Hepatocyte (in vitro differentiated cells): ENCODE data around the gene MGME1. TPM values are rescaled to one million over a fixed set of nuclear protein-coding genes. Genes with fewer than 3 reads are reported as not detected.
A peak's percentile ranks its signal among the peaks of the same experiment; 100 is the strongest.

Experiments used
- DNase-seq: peaks from one replicate; pipeline ENCODE4 v3.0.0-alpha.2; 2016; ENCODE audit warnings: low spot score
- H2AFZ ChIP-seq: fragments of 200-600 bp; sonication (generic); 2 replicates; pipeline ENCODE4 v1.6.0; 2016; ENCODE audit warnings: antibody characterized with exemption, mild to moderate bottlenecking
- H3K27ac ChIP-seq: fragments of 200-600 bp; sonication (generic); 2 replicates; pipeline ENCODE4 v1.5.1; 2016; ENCODE audit warnings: mild to moderate bottlenecking
- H3K27me3 ChIP-seq: fragments of 200-600 bp; sonication (generic); 2 replicates; pipeline ENCODE4 v1.6.1; 2016
- H3K36me3 ChIP-seq: fragments of 200-600 bp; sonication (generic); replicated peaks from 2 replicates; pipeline ENCODE4 v1.5.1; 2016; ENCODE audit warnings: low read depth; ENCODE audit not compliant: insufficient read depth
- H3K4me1 ChIP-seq: fragments of 200-600 bp; sonication (generic); 2 replicates; pipeline ENCODE4 v1.5.1; 2016; ENCODE audit warnings: mild to moderate bottlenecking, moderate library complexity; ENCODE audit not compliant: insufficient read depth
- H3K4me2 ChIP-seq: fragments of 200-600 bp; sonication (generic); 2 replicates; pipeline ENCODE4 v1.6.0; 2016
- H3K4me3 ChIP-seq: fragments of 200-600 bp; sonication (generic); 2 replicates; pipeline ENCODE4 v1.5.1; 2016; ENCODE audit warnings: mild to moderate bottlenecking
- H3K79me2 ChIP-seq: fragments of 200-600 bp; sonication (generic); 2 replicates; pipeline ENCODE4 v1.6.0; 2017; ENCODE audit warnings: mild to moderate bottlenecking
- H3K9me2 ChIP-seq: fragments of 200-600 bp; sonication (generic); replicated peaks from 2 replicates; pipeline ENCODE4 v1.6.0; 2017; ENCODE audit warnings: mild to moderate bottlenecking; ENCODE audit not compliant: insufficient read depth
- H3K9me3 ChIP-seq: fragments of 200-600 bp; sonication (generic); 2 replicates; pipeline ENCODE4 v1.5.1; 2016; ENCODE audit warnings: low read depth, mild to moderate bottlenecking
- H4K20me1 ChIP-seq: fragments of 200-600 bp; sonication (generic); 2 replicates; pipeline ENCODE4 v1.6.0; 2016; ENCODE audit warnings: mild to moderate bottlenecking; ENCODE audit not compliant: insufficient read depth, poor library complexity, severe bottlenecking
- CTCF ChIP-seq: fragments of 200-600 bp; sonication (generic); IDR thresholded peaks from 2 replicates; pipeline ENCODE4 v1.5.1; 2016; ENCODE audit warnings: antibody characterized with exemption, mild to moderate bottlenecking; ENCODE audit not compliant: poor library complexity
- EZH2 ChIP-seq: fragments of 200-600 bp; sonication (generic); IDR thresholded peaks from 2 replicates; pipeline ENCODE4 v1.6.1; 2016; ENCODE audit warnings: antibody characterized with exemption, mild to moderate bottlenecking, borderline replicate concordance
- EZH2phosphoT487 ChIP-seq: fragments of 200-600 bp; sonication (generic); IDR thresholded peaks from one replicate; pipeline ENCODE4 v1.6.1; 2018; ENCODE audit warnings: antibody characterized with exemption, mild to moderate bottlenecking, low read depth, moderate library complexity; ENCODE audit not compliant: unreplicated experiment, severe bottlenecking
- WGBS: methylation state at CpG from one replicate; pipeline ENCODE4 v1.1.6; 2016; ENCODE audit warnings: low lambda C conversion rate; ENCODE audit errors: missing lambda C conversion rate; 5-methylcytosine and 5-hydroxymethylcytosine counted together
- polyA plus RNA-seq: library from polyadenylated mRNA; unstranded; fragments of >200 nt; fragmentation: Nextera tagmentation; extraction: Ambion mirVana; gene quantifications from 2 replicates; pipeline ENCODE4 v1.2.1, GENCODE V29; 2016
- total RNA-seq: library from RNA; depleted of rRNA; stranded (reverse); fragments of >200 nt; gene quantifications from 2 replicates; pipeline ENCODE4 v1.2.3, GENCODE V29; 2014

MGME1 gene
- total and polyA plus RNA-seq, 2 experiments from 2014 or later, result 15.7 to 17.9 TPM

GRCh38 chr20:18005170-18005989, 36.6 kb downstream of the MGME1 start:
- H3K27ac ChIP-seq, result peak overlapping the region; percentile 37
- 84% methylated on average over 21 of the region's 21 CpGs for WGBS
- peak; percentile 28 for DNase-seq
- no peaks in the 10 kb centered on the region for H3K9me3 ChIP-seq
- no peaks in the 10 kb centered on the region for H3K9me2 ChIP-seq
- no peaks in the 10 kb centered on the region for H3K27me3 ChIP-seq
- no peaks in the 10 kb centered on the region for H4K20me1 ChIP-seq
- H3K79me2 ChIP-seq, result no peaks in the 10 kb centered on the region
- H3K4me3 ChIP-seq, result no peak overlapping the region
- no peak overlapping the region for H2AFZ ChIP-seq
- H3K36me3 ChIP-seq, result no peaks in the 10 kb centered on the region
- peaks cover 41% of the 10 kb centered on the region for H3K4me1 ChIP-seq
- no peak overlapping the region for H3K4me2 ChIP-seq
- no peak for TF ChIP-seq CTCF
- no peak for TF ChIP-seq EZH2
- TF ChIP-seq EZH2phosphoT487, result no peak

DNA sequence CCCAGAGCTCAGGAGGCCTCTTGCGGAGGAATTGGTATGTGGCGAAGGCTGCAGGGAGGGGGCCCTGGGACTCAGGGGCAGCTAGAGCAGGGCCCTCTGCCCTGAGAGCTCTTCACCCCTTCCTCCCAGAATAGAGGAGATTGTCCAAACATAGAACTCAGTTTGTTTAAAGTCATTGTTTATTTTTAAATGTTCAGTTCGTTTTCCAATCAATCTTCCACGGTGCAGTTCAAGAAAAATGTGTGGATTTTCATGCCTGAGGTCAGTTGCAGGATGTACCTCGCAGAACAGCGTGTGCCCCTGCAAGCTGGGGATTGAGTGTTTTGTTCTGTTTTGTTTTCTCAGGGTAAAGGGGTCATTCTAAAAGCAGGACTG, 37.2 kb downstream of the MGME1 start:
- no peaks in the 10 kb centered on the region for H3K36me3 ChIP-seq
- DNase-seq, result no peak
- H3K4me3 ChIP-seq, result no peak overlapping the region
- no peak overlapping the region for H3K4me2 ChIP-seq
- no peaks in the 10 kb centered on the region for H4K20me1 ChIP-seq
- H3K27ac ChIP-seq, result peak overlapping the region; percentile 37
- H2AFZ ChIP-seq, result no peak overlapping the region
- H3K4me1 ChIP-seq, result peaks cover 41% of the 10 kb centered on the region
- no peaks in the 10 kb centered on the region for H3K27me3 ChIP-seq
- TF ChIP-seq CTCF, result no peak
- WGBS, result 55% methylated on average over 6 of the region's 6 CpGs
- H3K9me2 ChIP-seq, result no peaks in the 10 kb centered on the region
- no peaks in the 10 kb centered on the region for H3K79me2 ChIP-seq
- H3K9me3 ChIP-seq, result no peaks in the 10 kb centered on the region

GRCh38 chr20:18006684-18007083, 37.9 kb downstream of the MGME1 start:
- Histone ChIP-seq H3K79me2 (no peaks in the 10 kb centered on the region), H4K20me1 (no peaks in the 10 kb centered on the region), H3K9me3 (no peaks in the 10 kb centered on the region), H3K4me3 (no peak overlapping the region), H3K9me2 (no peaks in the 10 kb centered on the region), H3K4me2 (no peak overlapping the region), H2AFZ (no peak overlapping the region), H3K4me1 (peaks cover 41% of the 10 kb centered on the region), H3K36me3 (no peaks in the 10 kb centered on the region), H3K27me3 (no peaks in the 10 kb centered on the region), H3K27ac (peak overlapping the region; percentile 28)
- whole genome bisulfite sequencing, result 66% methylated on average over 7 of the region's 7 CpGs
- no peak for DNase-seq
- no peak for TF ChIP-seq EZH2
- no peak for TF ChIP-seq EZH2phosphoT487
- TF ChIP-seq CTCF, result no peak
